Endothelial cell of umbilical vein (primary cell): ENCODE results near the gene FAM193B. TPM values are rescaled to one million over a fixed set of nuclear protein-coding genes. Genes with fewer than 3 reads are reported as not detected.

Source experiments
- BruUV-seq: library from RNA; stranded (reverse); fragments of 400-500 nt; replicated peaks from 2 replicates; lab custom pipeline; 2021; lab: Mats Ljungman, UMichigan
- CTCF ChIA-PET: fragments of 300-600, 350-600 bp; sonication (Branson Sonifier 250); formaldehyde crosslinking; loops from one replicate; lab custom pipeline; 2021; ENCODE audit warnings: antibody characterized with exemption, inconsistent platforms; lab: Charles Lee
- POLR2A ChIA-PET: fragments of 300-600, 350-600 bp; sonication (Branson Sonifier 250); formaldehyde crosslinking; loops from one replicate; lab custom pipeline; 2021; ENCODE audit warnings: antibody characterized with exemption, inconsistent platforms; lab: Charles Lee
- DNase-seq: peaks from one replicate; pipeline ENCODE4 v3.0.0-alpha.2; 2011; ENCODE audit warnings: low read depth, low spot score
- FAIRE-seq: peaks from 2 replicates; lab custom pipeline; 2011; peaks lifted over from hg19 to GRCh38; lab: Jason Lieb, UNC
- H2AFZ ChIP-seq: 2 replicates; pipeline ENCODE4 v1.6.0; 2012; ENCODE audit warnings: low read depth, low read length, control low read depth, inconsistent platforms
- H3K27ac ChIP-seq: 2 replicates; pipeline ENCODE4 v1.5.1; 2011; ENCODE audit warnings: low read depth, mild to moderate bottlenecking, control low read depth, low read length, moderate library complexity; ENCODE audit not compliant: insufficient read depth
- H3K27me3 ChIP-seq, 2 experiments: 2 replicates each; pipeline versions ENCODE4 v1.6.0 to v1.6.1; 2011; ENCODE audit warnings: low read length in 2 of 2, mixed read lengths in 1 of 2; ENCODE audit not compliant: control insufficient read depth in 2 of 2, insufficient read depth in 2 of 2
- H3K36me3 ChIP-seq, 2 experiments: 2 replicates in 1 of 2; 3 replicates in 1 of 2; pipeline ENCODE4 v1.5.1; 2011; ENCODE audit warnings: low read length in 2 of 2, mild to moderate bottlenecking in 1 of 2, moderate library complexity in 1 of 2; ENCODE audit not compliant: control insufficient read depth in 2 of 2, insufficient read depth in 2 of 2; ENCODE audit errors: extremely low read depth in 1 of 2
- H3K4me1 ChIP-seq: 3 replicates; pipeline ENCODE4 v1.5.1; 2011; ENCODE audit warnings: mild to moderate bottlenecking, low read length; ENCODE audit not compliant: control insufficient read depth, insufficient read depth; ENCODE audit errors: extremely low read depth
- H3K4me2 ChIP-seq: 2 replicates; pipeline ENCODE4 v1.6.1; 2011; ENCODE audit warnings: low read length, control low read depth, mixed read lengths; ENCODE audit not compliant: insufficient read depth
- H3K4me3 ChIP-seq, 3 experiments: fragments of 200-600 bp in 1 of 3; sonication (generic), shearing (Covaris generic) in 1 of 3; replicated peaks in 1 of 3; 2 replicates each; pipeline ENCODE4 v1.5.1; 2011 to 2016; ENCODE audit warnings: control low read depth in 3 of 3, low read length in 3 of 3, mild to moderate bottlenecking in 2 of 3, inconsistent platforms in 1 of 3, low read depth in 1 of 3, moderate library complexity in 1 of 3; ENCODE audit not compliant: insufficient read depth in 1 of 3
- H3K79me2 ChIP-seq: 2 replicates; pipeline ENCODE4 v1.6.0; 2012; ENCODE audit warnings: low read length, inconsistent platforms; ENCODE audit not compliant: control insufficient read depth, insufficient read depth
- H3K9ac ChIP-seq: replicated peaks from 2 replicates; pipeline ENCODE3; 2011; ENCODE audit warnings: low read length, control low read depth; ENCODE audit not compliant: insufficient read depth; ENCODE audit errors: extremely low read depth
- H3K9me1 ChIP-seq: replicated peaks from 3 replicates; pipeline ENCODE4 v1.6.0; 2011; ENCODE audit warnings: mild to moderate bottlenecking, low read length; ENCODE audit not compliant: control insufficient read depth, insufficient read depth; ENCODE audit errors: extremely low read depth
- H3K9me3 ChIP-seq: replicated peaks from 2 replicates; pipeline ENCODE4 v1.5.1; 2012; ENCODE audit warnings: low read length, inconsistent platforms; ENCODE audit not compliant: control insufficient read depth, insufficient read depth
- H4K20me1 ChIP-seq: replicated peaks from 2 replicates; pipeline ENCODE3; 2011; ENCODE audit warnings: mild to moderate bottlenecking, low read length; ENCODE audit not compliant: control insufficient read depth, insufficient read depth; ENCODE audit errors: extremely low read depth
- EZH2 ChIP-seq: IDR thresholded peaks from 2 replicates; pipeline ENCODE4 v1.6.1; 2012; ENCODE audit warnings: borderline replicate concordance, low read depth, mild to moderate bottlenecking, moderate library complexity, low read length, inconsistent platforms; ENCODE audit not compliant: severe bottlenecking
- FOS ChIP-seq: IDR thresholded peaks from 2 replicates; pipeline ENCODE4 v1.6.1; 2011; ENCODE audit warnings: mild to moderate bottlenecking, low read length, moderate library complexity, borderline replicate concordance; ENCODE audit not compliant: insufficient read depth
- GATA2 ChIP-seq: IDR thresholded peaks from 2 replicates; pipeline ENCODE4 v1.7.0; 2011; ENCODE audit warnings: low read depth, mild to moderate bottlenecking, moderate library complexity, mixed read lengths, low read length; ENCODE audit not compliant: insufficient read length, insufficient read depth
- JUN ChIP-seq: IDR thresholded peaks from 2 replicates; pipeline ENCODE4 v1.6.1; 2011; ENCODE audit warnings: borderline replicate concordance, low read depth; ENCODE audit not compliant: insufficient read length, insufficient read depth
- MYC ChIP-seq: IDR thresholded peaks from one replicate; pipeline ENCODE4 v1.6.1; 2011; ENCODE audit warnings: mild to moderate bottlenecking, low read depth, low read length
- POLR2A ChIP-seq: IDR thresholded peaks from 2 replicates; pipeline ENCODE4 v1.6.1; 2012; ENCODE audit warnings: low read depth, mild to moderate bottlenecking, control low read depth, low read length
- POLR2AphosphoS5 ChIP-seq: IDR thresholded peaks from 2 replicates; pipeline ENCODE4 v1.6.1; 2012; ENCODE audit warnings: low read depth, mild to moderate bottlenecking, control low read depth, low read length, moderate library complexity; ENCODE audit not compliant: insufficient read depth
- dilution Hi-C: fragments of 300-500 bp; cut with MboI; formaldehyde crosslinking; loops from one replicate; pipeline ENCODE4 v1.15.0; 2019; ENCODE audit warnings: low sequenced_read_pairs; ENCODE audit not compliant: extremely low pct_ligation_motif_present
- intact Hi-C: fragments of 100-400 bp; cut with micrococcal nuclease; formaldehyde crosslinking; loops from one replicate; pipeline ENCODE4 v1.10.0; 2022
- polyA plus RNA-seq, 4 experiments: library from polyadenylated mRNA; depleted of rRNA in 3 of 4; stranded (reverse) in 3 of 4; unstranded in 1 of 4; fragments of >200 nt; gene quantifications; 2 replicates each; pipeline versions ENCODE4 v1.2.1 to v1.2.3, GENCODE V29; 2011 to 2012; ENCODE audit warnings: missing spikeins in 1 of 4
- total RNA-seq: library from RNA; stranded (reverse); gene quantifications from 2 replicates; pipeline ENCODE4 v1.2.3, GENCODE V29; 2021
- TF ChIP-seq, protein P1 (sequence below): IDR thresholded peaks from 2 replicates; pipeline ENCODE4 v1.6.1; 2011; ENCODE audit not compliant: insufficient read depth, insufficient read length
- TF ChIP-seq, protein P2 (sequence below), 2 donors: IDR thresholded peaks; 1 replicate in 1 of 2; 2 replicates in 1 of 2; pipeline ENCODE4 v1.5.1; 2011; ENCODE audit warnings: low read length in 2 of 2, mild to moderate bottlenecking in 2 of 2, moderate library complexity in 2 of 2, control low read depth in 1 of 2, inconsistent platforms in 1 of 2, low read depth in 1 of 2; ENCODE audit not compliant: insufficient read depth in 1 of 2; ENCODE audit errors: extremely low read depth in 1 of 2

The FAM193B gene
- total and polyA plus RNA-seq, 2 donors (not counting 3 experiments of a cell fraction or from before 2014, with no cell fraction given): 57.9 to 75.7 TPM

GRCh38 chr5:177476531-177477233 lies 77.7 kb downstream of the FAM193B start:
- H3K27me3 ChIP-seq: no peaks in the 10 kb centered on the region
- no peaks in the 10 kb centered on the region for H3K9me3 ChIP-seq
- no peaks in the 10 kb centered on the region for H3K36me3 ChIP-seq
- DNase-seq (peak; percentile 90), FAIRE-seq (peak; percentile 97)
- ChIA-PET POLR2A (interaction anchor here (0.9 to 2.3 kb wide), 4 partner anchors 10 to 20 kb away, joined by 3 to 17 read pairs (median 7); partner anchors contain the start of gene PDLIM7), CTCF (interaction anchor here (0.7 to 3.3 kb wide), 11 partner anchors 10 to 86 kb away, joined by 3 to 17 read pairs (median 3); partner anchors contain the start of gene PDLIM7)
- TF ChIP-seq, protein P1, sequence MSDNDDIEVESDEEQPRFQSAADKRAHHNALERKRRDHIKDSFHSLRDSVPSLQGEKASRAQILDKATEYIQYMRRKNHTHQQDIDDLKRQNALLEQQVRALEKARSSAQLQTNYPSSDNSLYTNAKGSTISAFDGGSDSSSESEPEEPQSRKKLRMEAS: peak; percentile 47
- no peak for TF ChIP-seq EZH2
- H4K20me1 ChIP-seq: no peaks in the 10 kb centered on the region
- peaks cover 13% of the 10 kb centered on the region for H3K79me2 ChIP-seq
- H3K4me2 ChIP-seq: no peak overlapping the region
- intact Hi-C loops: loop anchor here (10.0 kb wide), 1 partner anchor 1032 kb away; the partner anchor contains the start of gene FAF2
- H3K4me1 ChIP-seq: peaks cover 7% of the 10 kb centered on the region
- no peak overlapping the region for H3K9ac ChIP-seq
- H2AFZ ChIP-seq: no peak overlapping the region
- BruUV-seq: TSS peak; percentile 0
- no peak overlapping the region for H3K4me3 ChIP-seq
- no peaks in the 10 kb centered on the region for H3K9me1 ChIP-seq
- dilution Hi-C loops: no loop called here
- H3K27ac ChIP-seq: no peak overlapping the region

DNA sequence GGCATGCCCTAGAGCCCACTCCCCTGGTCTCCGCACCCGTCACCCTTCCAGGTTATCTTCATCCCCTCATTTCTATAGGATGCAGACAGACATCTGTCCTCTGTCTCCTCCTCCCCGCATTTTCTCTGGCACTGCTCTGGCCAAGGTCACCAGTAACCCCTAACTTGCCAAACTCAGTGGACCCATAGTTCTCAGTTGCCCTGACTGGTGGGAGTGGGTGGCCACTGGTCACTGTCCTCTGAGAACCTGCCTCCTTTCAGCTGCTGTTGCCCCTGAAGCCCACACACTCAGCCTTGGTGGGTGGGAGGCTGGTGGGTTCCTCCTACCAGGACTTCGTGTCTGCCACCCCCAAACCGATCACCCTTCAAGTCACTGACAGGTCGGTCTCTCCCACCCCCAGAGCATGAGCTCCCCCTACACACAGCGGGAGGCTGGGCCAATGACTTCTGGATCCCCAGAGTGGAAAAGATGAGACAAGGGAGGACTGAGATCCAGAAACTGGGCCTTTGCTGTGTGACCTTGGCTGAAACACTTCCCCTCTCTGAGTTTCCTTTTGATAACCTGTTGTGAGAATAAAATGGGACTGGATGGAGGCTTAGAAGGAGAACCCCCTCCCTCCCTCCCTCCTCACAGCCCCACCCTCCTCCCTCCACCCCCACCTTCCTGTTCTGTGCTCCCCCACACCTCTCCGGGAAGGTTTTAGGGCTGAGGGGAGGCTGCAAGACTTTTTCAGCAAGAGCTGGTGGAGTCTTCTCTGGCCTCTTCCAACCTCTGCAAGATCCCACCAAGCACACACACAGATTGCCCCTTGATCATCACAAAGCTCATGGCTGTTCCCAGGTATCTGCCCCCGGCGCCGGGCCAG lies 78.6 kb downstream of the FAM193B start:
- Histone ChIP-seq H3K9me1 (no peaks in the 10 kb centered on the region), H3K4me3 (no peak overlapping the region), H3K9me3 (no peaks in the 10 kb centered on the region), H2AFZ (no peak overlapping the region), H3K4me2 (no peak overlapping the region), H3K9ac (no peak overlapping the region), H4K20me1 (no peaks in the 10 kb centered on the region), H3K27ac (no peak overlapping the region), H3K27me3 (no peaks in the 10 kb centered on the region), H3K4me1 (peaks cover 16% of the 10 kb centered on the region), H3K36me3 (no peaks in the 10 kb centered on the region), H3K79me2 (peaks cover 22% of the 10 kb centered on the region)
- FAIRE-seq (no peak), DNase-seq (no peak)
- ChIA-PET CTCF (interaction anchor here (0.7 to 3.3 kb wide), 8 partner anchors 13 to 72 kb away, joined by 3 to 17 read pairs (median 4); no protein-coding TSS in a partner anchor), POLR2A (interaction anchor here (0.9 to 2.3 kb wide), 4 partner anchors 11 to 21 kb away, joined by 3 to 17 read pairs (median 7); partner anchors contain the start of gene PDLIM7)
- no TSS peak for BruUV-seq
- intact Hi-C loops (loop anchor here (10.0 kb wide), 1 partner anchor 1031 kb away; the partner anchor contains the start of gene FAF2), dilution Hi-C loops (no loop called here)
- TF ChIP-seq MYC (no peak), POLR2AphosphoS5 (no peak), GATA2 (no peak), POLR2A (no peak), JUN (no peak), FOS (no peak), EZH2 (no peak)
- TF ChIP-seq, protein P1: no peak
- TF ChIP-seq, protein P2, sequence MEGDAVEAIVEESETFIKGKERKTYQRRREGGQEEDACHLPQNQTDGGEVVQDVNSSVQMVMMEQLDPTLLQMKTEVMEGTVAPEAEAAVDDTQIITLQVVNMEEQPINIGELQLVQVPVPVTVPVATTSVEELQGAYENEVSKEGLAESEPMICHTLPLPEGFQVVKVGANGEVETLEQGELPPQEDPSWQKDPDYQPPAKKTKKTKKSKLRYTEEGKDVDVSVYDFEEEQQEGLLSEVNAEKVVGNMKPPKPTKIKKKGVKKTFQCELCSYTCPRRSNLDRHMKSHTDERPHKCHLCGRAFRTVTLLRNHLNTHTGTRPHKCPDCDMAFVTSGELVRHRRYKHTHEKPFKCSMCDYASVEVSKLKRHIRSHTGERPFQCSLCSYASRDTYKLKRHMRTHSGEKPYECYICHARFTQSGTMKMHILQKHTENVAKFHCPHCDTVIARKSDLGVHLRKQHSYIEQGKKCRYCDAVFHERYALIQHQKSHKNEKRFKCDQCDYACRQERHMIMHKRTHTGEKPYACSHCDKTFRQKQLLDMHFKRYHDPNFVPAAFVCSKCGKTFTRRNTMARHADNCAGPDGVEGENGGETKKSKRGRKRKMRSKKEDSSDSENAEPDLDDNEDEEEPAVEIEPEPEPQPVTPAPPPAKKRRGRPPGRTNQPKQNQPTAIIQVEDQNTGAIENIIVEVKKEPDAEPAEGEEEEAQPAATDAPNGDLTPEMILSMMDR (IDR thresholded peaks at IDR 0.05; ENCODE audit: extremely low read depth in 1 of 2, insufficient read depth in 1 of 2, low read depth in 1 of 2, low read length in 2 of 2): no peak
